Keratinocyte (primary cell): Measurements from ENCODE around the gene AHCYL2.
"Not testable (repeated sequence)": the region's sequence is repeated elsewhere in the genome, so short reads cannot be mapped to it uniquely, and the experiment has no call there.

Experiments
- EZH2 ChIP-seq: IDR thresholded peaks from one replicate; pipeline ENCODE4 v1.6.1; 2012; ENCODE audit warnings: inconsistent platforms, mild to moderate bottlenecking, low read length, moderate library complexity
- TF ChIP-seq, protein P1 (sequence below), 3 experiments: IDR thresholded peaks in 1 of 3; conservative IDR thresholded peaks in 1 of 3; optimal IDR thresholded peaks in 1 of 3; 2 replicates in 2 of 3; 3 replicates in 1 of 3; pipeline versions ENCODE3 to v1.5.1; 2011; ENCODE audit warnings: low read length in 3 of 3, mild to moderate bottlenecking in 3 of 3, moderate library complexity in 2 of 3, control low read depth in 1 of 3, inconsistent platforms in 1 of 3; ENCODE audit not compliant: insufficient read depth in 2 of 3; ENCODE audit errors: extremely low read depth in 1 of 3

DNA sequence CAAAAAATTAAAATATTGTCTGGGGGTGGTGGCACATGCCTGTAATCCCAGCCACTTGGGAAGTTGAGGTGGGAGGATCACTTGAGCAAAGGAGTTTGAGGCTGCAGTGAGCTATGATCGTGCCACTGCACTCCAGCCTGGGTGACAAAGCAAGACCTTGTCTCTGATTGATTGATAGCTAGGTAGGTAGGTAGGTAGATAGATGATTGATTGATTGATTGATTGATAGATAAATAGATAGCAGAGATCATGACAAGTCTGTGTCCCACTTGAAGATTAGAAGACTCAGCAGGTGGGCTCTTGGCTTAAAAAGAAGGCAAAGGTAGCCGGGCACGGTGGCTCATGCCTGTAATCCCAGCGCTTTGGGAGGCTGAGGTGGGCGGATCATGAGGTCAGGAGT lies 27.8 kb downstream of the AHCYL2 start:
- TF ChIP-seq, protein P1, sequence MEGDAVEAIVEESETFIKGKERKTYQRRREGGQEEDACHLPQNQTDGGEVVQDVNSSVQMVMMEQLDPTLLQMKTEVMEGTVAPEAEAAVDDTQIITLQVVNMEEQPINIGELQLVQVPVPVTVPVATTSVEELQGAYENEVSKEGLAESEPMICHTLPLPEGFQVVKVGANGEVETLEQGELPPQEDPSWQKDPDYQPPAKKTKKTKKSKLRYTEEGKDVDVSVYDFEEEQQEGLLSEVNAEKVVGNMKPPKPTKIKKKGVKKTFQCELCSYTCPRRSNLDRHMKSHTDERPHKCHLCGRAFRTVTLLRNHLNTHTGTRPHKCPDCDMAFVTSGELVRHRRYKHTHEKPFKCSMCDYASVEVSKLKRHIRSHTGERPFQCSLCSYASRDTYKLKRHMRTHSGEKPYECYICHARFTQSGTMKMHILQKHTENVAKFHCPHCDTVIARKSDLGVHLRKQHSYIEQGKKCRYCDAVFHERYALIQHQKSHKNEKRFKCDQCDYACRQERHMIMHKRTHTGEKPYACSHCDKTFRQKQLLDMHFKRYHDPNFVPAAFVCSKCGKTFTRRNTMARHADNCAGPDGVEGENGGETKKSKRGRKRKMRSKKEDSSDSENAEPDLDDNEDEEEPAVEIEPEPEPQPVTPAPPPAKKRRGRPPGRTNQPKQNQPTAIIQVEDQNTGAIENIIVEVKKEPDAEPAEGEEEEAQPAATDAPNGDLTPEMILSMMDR (optimal IDR thresholded peaks at IDR 0.05 in 1 of 3, IDR thresholded peaks at IDR 0.05 in 1 of 3, conservative IDR thresholded peaks at IDR 0.05 in 1 of 3; ENCODE audit: extremely low read depth in 1 of 3, insufficient read depth in 2 of 3, low read length in 3 of 3): not testable (repeated sequence)
- TF ChIP-seq EZH2: not testable (repeated sequence)
